GM12874 (cell line): ENCODE data around the gene OSBPL2.

ENCODE experiments used
- CTCF ChIP-seq: IDR thresholded peaks from 2 replicates; pipeline ENCODE4 v1.5.1; 2011; ENCODE audit warnings: low read depth, mild to moderate bottlenecking, control low read depth, low read length, moderate library complexity; ENCODE audit not compliant: insufficient read depth

The OSBPL2 gene

GRCh38 chr20:62321975-62322374 is 83.7 kb downstream of the OSBPL2 start:
- no peak for TF ChIP-seq CTCF

- TF ChIP-seq CTCF, result no peak
Observed at GRCh38 chr20:62322492-62323041, 84.2 kb downstream of the OSBPL2 start.

GRCh38 chr20:62323146-62323979 is 85.0 kb downstream of the OSBPL2 start:
- no peak for TF ChIP-seq CTCF

GRCh38 chr20:62323980-62324906 is 85.9 kb downstream of the OSBPL2 start:
- TF ChIP-seq CTCF, result no peak

GRCh38 chr20:62325172-62325905 is 87.0 kb downstream of the OSBPL2 start:
- TF ChIP-seq CTCF, result no peak

- TF ChIP-seq CTCF, result no peak
Observed at GRCh38 chr20:62326559-62326958, 88.2 kb downstream of the OSBPL2 start.
